Naive thymus-derived CD4-positive, alpha-beta T cell (primary cell): Measurements from ENCODE around the gene CTNNBIP1. TPM values are rescaled to one million over a fixed set of nuclear protein-coding genes. Genes with fewer than 3 reads are reported as not detected.

Experiments
- ATAC-seq: fragments of 150-1000 bp; cut with Tn5 transposase; 2 replicates; pipeline ENCODE4 v1.10.0; 2021; ENCODE audit warnings: mild to moderate bottlenecking, moderate library complexity
- CTCF ChIA-PET: fragments of 350-600 bp; sonication (Branson Sonifier 250); formaldehyde crosslinking; loops from one replicate; lab custom pipeline; 2021; ENCODE audit warnings: antibody characterized with exemption; lab: Charles Lee
- POLR2A ChIA-PET: fragments of 350-600 bp; sonication (Branson Sonifier 250); formaldehyde crosslinking; loops from one replicate; lab custom pipeline; 2021; ENCODE audit warnings: antibody characterized with exemption, inconsistent platforms; lab: Charles Lee
- DNase-seq, 9 donors: peaks; one replicate each; pipeline versions ENCODE4 v3.0.0 to v3.0.0-alpha.2; 2020 to 2022; ENCODE audit warnings: mixed read lengths in 1 of 9
- H3K27ac ChIP-seq: one replicate; pipeline ENCODE4 v1.7.0; 2013; ENCODE audit warnings: mild to moderate bottlenecking, low read depth, low read length, moderate library complexity
- H3K27me3 ChIP-seq, 2 donors: one replicate each; pipeline ENCODE4 v1.7.0; 2013; ENCODE audit warnings: low read length in 2 of 2, mild to moderate bottlenecking in 2 of 2, moderate library complexity in 2 of 2; ENCODE audit not compliant: control insufficient read depth in 2 of 2, insufficient read depth in 2 of 2
- H3K36me3 ChIP-seq, 3 experiments: 1 replicate in 2 of 3; 2 replicates in 1 of 3; pipeline ENCODE4 v1.7.0; 2013; ENCODE audit warnings: low read length in 3 of 3, mild to moderate bottlenecking in 3 of 3, moderate library complexity in 1 of 3; ENCODE audit not compliant: insufficient read depth in 3 of 3, control insufficient read depth in 2 of 3
- H3K4me1 ChIP-seq, 2 donors: one replicate each; pipeline ENCODE4 v1.7.0; 2013; ENCODE audit warnings: low read length in 2 of 2, mild to moderate bottlenecking in 2 of 2, moderate library complexity in 1 of 2; ENCODE audit not compliant: control insufficient read depth in 2 of 2, insufficient read depth in 2 of 2
- H3K4me3 ChIP-seq: 2 replicates; pipeline ENCODE4 v1.7.0; 2013; ENCODE audit warnings: mild to moderate bottlenecking, low read length
- H3K9me3 ChIP-seq, 3 experiments: 1 replicate in 2 of 3; 2 replicates in 1 of 3; pipeline ENCODE4 v1.7.0; 2013; ENCODE audit warnings: low read length in 3 of 3; ENCODE audit not compliant: control insufficient read depth in 2 of 3
- H3K27ac Mint-ChIP-seq, 9 donors: one replicate each; pipeline ENCODE4 v1.8.0; 2020 to 2022; ENCODE audit warnings: mixed read lengths in 9 of 9, mild to moderate bottlenecking in 8 of 9, moderate library complexity in 5 of 9, inconsistent platforms in 2 of 9
- H3K27me3 Mint-ChIP-seq, 5 donors: one replicate each; pipeline ENCODE4 v1.8.0; 2021 to 2022; ENCODE audit warnings: mixed read lengths in 5 of 5, mild to moderate bottlenecking in 1 of 5
- H3K36me3 Mint-ChIP-seq, 5 donors: one replicate each; pipeline ENCODE4 v1.8.0; 2020 to 2022; ENCODE audit warnings: mixed read lengths in 5 of 5, mild to moderate bottlenecking in 3 of 5, inconsistent platforms in 1 of 5
- H3K4me1 Mint-ChIP-seq, 7 donors: one replicate each; pipeline ENCODE4 v1.8.0; 2020 to 2022; ENCODE audit warnings: mixed read lengths in 7 of 7, mild to moderate bottlenecking in 3 of 7, inconsistent platforms in 1 of 7
- H3K4me3 Mint-ChIP-seq, 10 donors: one replicate each; pipeline ENCODE4 v1.8.0; 2020 to 2022; ENCODE audit warnings: mild to moderate bottlenecking in 10 of 10, mixed read lengths in 10 of 10, moderate library complexity in 6 of 10, inconsistent platforms in 2 of 10
- H3K9me3 Mint-ChIP-seq, 11 donors: one replicate each; pipeline ENCODE4 v1.8.0; 2020 to 2022; ENCODE audit warnings: mixed read lengths in 11 of 11, mild to moderate bottlenecking in 4 of 11, inconsistent platforms in 1 of 11, moderate library complexity in 1 of 11
- intact Hi-C, 2 donors: fragments of 100-400 bp; cut with micrococcal nuclease; formaldehyde crosslinking; loops; one replicate each; pipeline ENCODE4 v1.15.1; 2023
- polyA plus RNA-seq, 2 donors: library from polyadenylated mRNA; unstranded; fragments of 300-500 nt; fragmentation: Illumina TruSeq; gene quantifications; one replicate each; pipeline ENCODE4 v1.2.3, GENCODE V29; 2021
- total RNA-seq, 6 experiments: library from RNA in 5 of 6; stranded (reverse) in 5 of 6; gene quantifications; 1 replicate in 5 of 6; 2 replicates in 1 of 6; pipeline ENCODE4 v1.2.3 and lab custom pipeline; 2021 to 2026

The CTNNBIP1 gene
- total and polyA plus RNA-seq, 7 experiments from 2014 or later = 5.3 to 17.2 (median 7.2) TPM

DNA sequence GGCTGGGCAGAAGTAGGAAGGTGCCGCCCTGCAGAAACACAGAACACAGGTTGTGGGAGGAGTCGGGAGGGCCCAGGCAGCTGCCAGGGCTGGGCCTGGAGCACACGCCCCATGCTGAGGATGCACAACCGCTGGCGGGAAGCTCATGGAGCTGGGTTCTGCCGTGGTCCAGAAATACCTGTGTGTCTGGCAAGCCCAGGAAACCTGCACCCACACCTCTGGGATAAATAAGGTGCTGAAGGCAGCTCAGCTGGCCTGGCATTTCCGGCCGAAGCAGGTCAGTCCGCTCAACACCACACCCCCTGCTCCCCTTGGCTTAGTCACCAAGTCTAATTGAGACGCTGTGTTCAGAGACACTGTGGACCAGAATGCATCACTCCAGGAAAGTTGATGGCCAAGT, 32.1 kb downstream of the CTNNBIP1 start:
- H3K4me3 ChIP-seq = no peak overlapping the region
- Mint-ChIP-seq H3K4me1 (peaks cover 16 to 24% (median 22%) of the 10 kb centered on the region in 7 donors), H3K4me3 (no peak overlapping the region), H3K9me3 (no peaks in the 10 kb centered on the region), H3K36me3 (peaks cover 0 to 4% (median 0%) of the 10 kb centered on the region in 5 donors), H3K27me3 (no peaks in the 10 kb centered on the region), H3K27ac (no peak overlapping the region)
- H3K36me3 ChIP-seq = no peaks in the 10 kb centered on the region
- no peaks in the 10 kb centered on the region for H3K27me3 ChIP-seq
- ChIA-PET CTCF (interaction anchor here (0.8 kb wide), 1 partner anchor 15 kb away, joined by 3 read pairs; no protein-coding TSS in a partner anchor), POLR2A (interaction anchor here (1.2 kb wide), 1 partner anchor 10 kb away, joined by 3 read pairs; no protein-coding TSS in a partner anchor)
- H3K9me3 ChIP-seq = no peaks in the 10 kb centered on the region
- intact Hi-C loops = loop anchor here in 1 of 2 donors (5.0 kb wide), 1 partner anchor 459 kb away; no protein-coding TSS in a partner anchor
- H3K4me1 ChIP-seq = peaks cover 0 to 15% of the 10 kb centered on the region in 2 donors
- ATAC-seq (no peak), DNase-seq (no peak)
- no peak overlapping the region for H3K27ac ChIP-seq

DNA sequence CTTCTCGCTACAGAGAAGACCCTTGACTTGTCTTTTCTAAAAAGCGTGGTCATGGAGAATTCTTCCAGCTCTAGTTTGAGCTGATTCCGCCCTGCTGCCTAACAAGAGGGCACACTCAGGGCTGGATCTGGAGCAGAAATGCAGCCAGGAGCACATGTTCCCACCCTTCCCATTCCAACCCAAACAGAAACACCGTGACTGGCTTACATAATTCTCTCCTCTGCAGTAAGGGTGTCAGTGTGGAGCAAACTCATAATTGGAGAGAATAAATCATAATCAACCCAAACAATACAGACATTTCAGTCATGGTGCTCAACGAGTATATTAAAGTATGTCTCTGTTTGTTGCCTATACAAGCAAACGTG, 34.5 kb downstream of the CTNNBIP1 start:
- ATAC-seq = no peak
- no peaks in the 10 kb centered on the region for H3K9me3 ChIP-seq
- POLR2A ChIA-PET = no interaction called here
- intact Hi-C loops = loop anchor here (1.0 to 5.0 kb wide), 5 partner anchors 35 to 553 kb away; partner anchors contain the start of genes CTNNBIP1 (in 2 of the 2) and UBE4B (in 2 of the 2)
- peaks cover 0 to 5% (median 0%) of the 10 kb centered on the region in 3 experiments for H3K36me3 ChIP-seq
- Mint-ChIP-seq H3K4me3 (no peak overlapping the region), H3K9me3 (no peaks in the 10 kb centered on the region), H3K4me1 (peaks cover 6 to 9% (median 7%) of the 10 kb centered on the region in 7 donors), H3K27ac (peak overlapping the region in 1 of 9 donors; percentile 22), H3K36me3 (no peaks in the 10 kb centered on the region), H3K27me3 (no peaks in the 10 kb centered on the region)
- H3K4me1 ChIP-seq = no peaks in the 10 kb centered on the region
- H3K4me3 ChIP-seq = no peak overlapping the region
- CTCF ChIA-PET = interaction anchor here (0.6 to 2.6 kb wide), 7 partner anchors 31 to 428 kb away, joined by 3 to 12 read pairs (median 3); no protein-coding TSS in a partner anchor
- no peak overlapping the region for H3K27ac ChIP-seq
- DNase-seq = no peak
- H3K27me3 ChIP-seq = no peaks in the 10 kb centered on the region

DNA sequence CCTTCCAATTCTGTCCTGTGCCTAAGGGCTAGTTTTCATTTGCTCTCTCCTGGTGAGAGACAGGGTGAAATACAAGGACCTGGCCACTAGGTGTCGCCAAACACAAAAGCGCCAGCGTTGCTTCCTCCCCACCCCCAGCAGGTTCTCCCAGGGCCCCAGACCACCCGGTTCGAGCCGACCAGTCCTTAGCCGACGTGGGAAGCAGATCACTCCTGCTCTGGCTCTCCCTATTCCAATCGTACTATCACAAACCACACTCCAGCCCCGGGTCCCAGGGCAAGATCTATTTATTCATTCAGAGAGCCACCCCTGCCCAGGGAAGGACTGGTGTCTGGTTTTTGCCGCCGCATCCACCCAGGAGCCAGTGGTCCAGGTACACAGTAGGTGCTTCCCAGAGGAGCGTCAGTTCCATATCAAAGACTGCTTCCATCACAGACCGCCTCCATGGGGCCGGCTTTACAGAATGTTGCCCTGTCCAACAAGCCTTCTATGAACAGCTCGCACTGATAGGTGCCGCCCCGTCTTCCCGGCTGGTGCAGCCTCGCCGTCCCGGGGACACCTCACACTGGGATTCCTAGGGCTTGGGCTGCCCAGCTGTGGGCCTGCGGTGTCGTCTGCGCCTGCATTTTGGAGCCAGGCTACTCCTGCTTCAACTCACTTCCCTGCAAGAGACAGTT, 35.0 kb downstream of the CTNNBIP1 start:
- peaks cover 6 to 9% (median 7%) of the 10 kb centered on the region in 7 donors for H3K4me1 Mint-ChIP-seq
- no peaks in the 10 kb centered on the region for H3K4me1 ChIP-seq
- H3K27me3 ChIP-seq = no peaks in the 10 kb centered on the region
- ATAC-seq (peak; percentile 93), DNase-seq (peak; percentile 54 to 73 (median 64))
- peaks cover 0 to 10% (median 0%) of the 10 kb centered on the region in 3 experiments for H3K36me3 ChIP-seq
- no peaks in the 10 kb centered on the region for H3K9me3 Mint-ChIP-seq
- H3K4me3 Mint-ChIP-seq = peak overlapping the region in 1 of 10 donors; percentile 14
- H3K27ac ChIP-seq = no peak overlapping the region
- H3K36me3 Mint-ChIP-seq = peaks cover 0 to 1% (median 0%) of the 10 kb centered on the region in 5 donors
- no peaks in the 10 kb centered on the region for H3K27me3 Mint-ChIP-seq
- no peak overlapping the region for H3K4me3 ChIP-seq
- CTCF ChIA-PET = interaction anchor here (0.6 to 2.6 kb wide), 14 partner anchors 9 to 554 kb away, joined by 3 to 13 read pairs (median 4); partner anchors contain the start of genes LZIC and NMNAT1
- no peaks in the 10 kb centered on the region for H3K9me3 ChIP-seq
- POLR2A ChIA-PET = no interaction called here
- peak overlapping the region in 3 of 9 donors; percentile 16 to 23 (median 16) for H3K27ac Mint-ChIP-seq
- intact Hi-C loops = loop anchor here (1.0 to 5.0 kb wide), 5 partner anchors 35 to 553 kb away; partner anchors contain the start of genes CTNNBIP1 (in 2 of the 2) and UBE4B (in 2 of the 2)

DNA sequence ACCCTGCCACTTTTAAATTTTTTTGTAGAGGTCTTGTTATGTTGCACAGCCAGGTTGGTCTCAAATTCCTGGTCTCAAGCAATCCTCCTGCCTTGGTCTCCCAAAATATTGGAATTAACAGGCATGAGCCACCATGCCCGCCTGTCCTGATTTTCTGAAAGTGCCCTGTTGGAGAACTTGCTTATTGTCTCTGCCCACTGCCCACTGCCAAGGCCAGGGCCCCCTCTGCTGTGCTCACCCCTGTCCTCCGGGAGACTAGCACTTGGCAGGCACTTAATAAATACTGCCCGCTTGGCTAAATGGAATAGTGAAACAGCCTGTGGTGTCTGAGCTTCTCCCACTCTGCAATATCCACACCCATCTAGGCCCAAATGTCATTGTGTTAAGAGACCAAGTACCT, 35.7 kb downstream of the CTNNBIP1 start:
- H3K27ac Mint-ChIP-seq = no peak overlapping the region
- H3K9me3 ChIP-seq = no peaks in the 10 kb centered on the region
- POLR2A ChIA-PET = no interaction called here
- no peak overlapping the region for H3K4me3 Mint-ChIP-seq
- CTCF ChIA-PET = interaction anchor here (0.6 to 2.6 kb wide), 12 partner anchors 10 to 555 kb away, joined by 3 to 13 read pairs (median 4); partner anchors contain the start of genes LZIC and NMNAT1
- no peak for ATAC-seq
- no peaks in the 10 kb centered on the region for H3K27me3 ChIP-seq
- H3K36me3 Mint-ChIP-seq = peaks cover 0 to 6% (median 0%) of the 10 kb centered on the region in 5 donors
- intact Hi-C loops = no loop called here
- H3K27ac ChIP-seq = no peak overlapping the region
- H3K4me3 ChIP-seq = no peak overlapping the region
- H3K36me3 ChIP-seq = peaks cover 0 to 17% (median 0%) of the 10 kb centered on the region in 3 experiments
- peaks cover 6 to 9% (median 7%) of the 10 kb centered on the region in 7 donors for H3K4me1 Mint-ChIP-seq
- DNase-seq = no peak
- no peaks in the 10 kb centered on the region for H3K4me1 ChIP-seq
- no peaks in the 10 kb centered on the region for H3K27me3 Mint-ChIP-seq
- no peaks in the 10 kb centered on the region for H3K9me3 Mint-ChIP-seq

DNA sequence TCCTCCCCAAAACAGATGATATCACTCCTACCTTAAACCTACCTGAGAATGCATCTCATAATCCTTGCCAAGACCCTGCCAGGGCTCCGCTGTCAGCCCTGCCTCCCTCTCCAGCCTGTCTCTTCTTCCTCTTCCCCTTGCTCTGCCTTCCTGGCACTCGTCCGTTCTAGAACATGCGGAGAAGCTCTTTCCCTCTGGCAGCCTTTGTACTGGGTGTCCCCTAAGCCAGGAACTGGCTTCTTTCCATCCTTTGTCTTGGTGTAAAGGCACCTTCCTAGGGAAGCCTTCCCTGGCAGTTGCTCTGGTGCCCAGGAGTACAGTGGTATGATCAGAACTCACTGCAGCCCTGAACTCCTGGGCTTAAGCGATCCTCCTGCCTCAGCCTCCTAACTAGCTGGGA, 36.1 kb downstream of the CTNNBIP1 start:
- H3K27me3 Mint-ChIP-seq = no peaks in the 10 kb centered on the region
- POLR2A ChIA-PET = no interaction called here

DNA sequence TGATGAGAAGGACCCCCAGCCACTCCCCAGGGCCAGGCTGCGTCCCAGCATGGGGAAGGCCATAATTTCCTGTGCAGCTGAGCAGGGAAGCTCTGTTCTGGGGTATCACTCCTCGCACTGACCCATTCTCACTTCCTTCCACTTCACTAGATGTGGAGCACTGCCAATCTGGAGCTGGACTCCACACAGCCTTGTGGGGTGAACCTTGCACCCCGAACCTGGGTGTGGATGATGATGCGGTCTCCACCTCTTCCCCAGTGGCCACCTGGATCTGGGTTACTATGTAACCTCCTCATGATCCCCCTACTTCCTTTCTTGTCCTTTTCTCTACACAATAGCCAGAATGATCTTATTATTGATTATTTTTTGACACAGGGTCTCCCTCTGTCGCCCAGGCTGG, 36.7 kb downstream of the CTNNBIP1 start:
- Histone ChIP-seq H3K9me3 (no peaks in the 10 kb centered on the region), H3K4me3 (no peak overlapping the region), H3K27me3 (no peaks in the 10 kb centered on the region), H3K4me1 (no peaks in the 10 kb centered on the region), H3K36me3 (peaks cover 0 to 18% (median 0%) of the 10 kb centered on the region in 3 experiments), H3K27ac (no peak overlapping the region)
- Mint-ChIP-seq H3K4me3 (no peak overlapping the region), H3K4me1 (peaks cover 6 to 9% (median 7%) of the 10 kb centered on the region in 7 donors), H3K9me3 (no peaks in the 10 kb centered on the region), H3K27me3 (no peaks in the 10 kb centered on the region), H3K27ac (no peak overlapping the region), H3K36me3 (peaks cover 0 to 10% (median 0%) of the 10 kb centered on the region in 5 donors)
- intact Hi-C loops = no loop called here
- ATAC-seq = no peak
- ChIA-PET POLR2A (interaction anchor here (0.6 kb wide), 1 partner anchor 89 kb away, joined by 3 read pairs; no protein-coding TSS in a partner anchor), CTCF (interaction anchor here (2.4 to 6.4 kb wide), 3 partner anchors 43 to 556 kb away, joined by 7 to 82 read pairs (median 13); no protein-coding TSS in a partner anchor)
- DNase-seq = no peak

More for the DNA sequence above, 36.1 kb downstream of the CTNNBIP1 start:
- no peaks in the 10 kb centered on the region for H3K9me3 Mint-ChIP-seq
- no peak for ATAC-seq
- CTCF ChIA-PET = interaction anchor here (0.6 to 6.4 kb wide), 13 partner anchors 11 to 555 kb away, joined by 3 to 82 read pairs (median 4); partner anchors contain the start of genes LZIC and NMNAT1
- no peak overlapping the region for H3K4me3 ChIP-seq
- peaks cover 0 to 18% (median 0%) of the 10 kb centered on the region in 3 experiments for H3K36me3 ChIP-seq
- H3K36me3 Mint-ChIP-seq = peaks cover 0 to 10% (median 0%) of the 10 kb centered on the region in 5 donors
- no peak for DNase-seq
- no peak overlapping the region for H3K27ac Mint-ChIP-seq
- intact Hi-C loops = no loop called here
- no peak overlapping the region for H3K4me3 Mint-ChIP-seq
- H3K4me1 ChIP-seq = no peaks in the 10 kb centered on the region
- H3K9me3 ChIP-seq = no peaks in the 10 kb centered on the region
- no peak overlapping the region for H3K27ac ChIP-seq
- H3K4me1 Mint-ChIP-seq = peaks cover 6 to 9% (median 7%) of the 10 kb centered on the region in 7 donors
- no peaks in the 10 kb centered on the region for H3K27me3 ChIP-seq
